Measurements from ENCODE around the gene RC3H2. TPM values are rescaled to one million over a fixed set of nuclear protein-coding genes. Genes with fewer than 3 reads are reported as not detected.

Gene RC3H2
- total RNA-seq, 1 donor from 2014 or later: 56.7 TPM

DNA sequence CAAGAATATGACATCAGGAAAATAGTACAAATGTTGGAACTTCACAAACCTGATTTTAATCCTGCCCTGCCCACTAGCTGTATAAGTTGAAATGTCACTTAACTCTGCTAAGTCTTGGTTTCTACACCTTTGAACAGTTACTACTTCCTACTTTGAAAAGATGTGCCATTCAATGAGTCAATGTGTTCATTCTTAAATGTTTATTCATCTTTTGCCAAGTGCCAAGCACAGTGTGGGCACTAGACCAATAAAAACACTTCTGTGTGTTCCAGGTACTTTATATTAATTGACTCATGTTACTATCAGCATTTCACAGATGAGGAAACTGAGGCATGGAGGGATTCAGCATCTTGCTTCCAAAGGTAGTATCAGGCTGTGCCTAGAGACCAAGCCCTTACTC, 89.6 kb downstream of the RC3H2 start:
- Mint-ChIP-seq H3K9me3 (no peaks in the 10 kb centered on the region), H3K36me3 (peaks cover 12% of the 10 kb centered on the region), H3K4me1 (no peaks in the 10 kb centered on the region), H3K27me3 (ENCODE audit: insufficient read depth, low read depth) (no peaks in the 10 kb centered on the region), H3K27ac (no peak overlapping the region), H3K4me3 (no peak overlapping the region)
- no peak overlapping the region for H3K9ac ChIP-seq
- no peak overlapping the region for H3K27ac ChIP-seq
- TF ChIP-seq, protein P1, sequence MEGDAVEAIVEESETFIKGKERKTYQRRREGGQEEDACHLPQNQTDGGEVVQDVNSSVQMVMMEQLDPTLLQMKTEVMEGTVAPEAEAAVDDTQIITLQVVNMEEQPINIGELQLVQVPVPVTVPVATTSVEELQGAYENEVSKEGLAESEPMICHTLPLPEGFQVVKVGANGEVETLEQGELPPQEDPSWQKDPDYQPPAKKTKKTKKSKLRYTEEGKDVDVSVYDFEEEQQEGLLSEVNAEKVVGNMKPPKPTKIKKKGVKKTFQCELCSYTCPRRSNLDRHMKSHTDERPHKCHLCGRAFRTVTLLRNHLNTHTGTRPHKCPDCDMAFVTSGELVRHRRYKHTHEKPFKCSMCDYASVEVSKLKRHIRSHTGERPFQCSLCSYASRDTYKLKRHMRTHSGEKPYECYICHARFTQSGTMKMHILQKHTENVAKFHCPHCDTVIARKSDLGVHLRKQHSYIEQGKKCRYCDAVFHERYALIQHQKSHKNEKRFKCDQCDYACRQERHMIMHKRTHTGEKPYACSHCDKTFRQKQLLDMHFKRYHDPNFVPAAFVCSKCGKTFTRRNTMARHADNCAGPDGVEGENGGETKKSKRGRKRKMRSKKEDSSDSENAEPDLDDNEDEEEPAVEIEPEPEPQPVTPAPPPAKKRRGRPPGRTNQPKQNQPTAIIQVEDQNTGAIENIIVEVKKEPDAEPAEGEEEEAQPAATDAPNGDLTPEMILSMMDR (IDR thresholded peaks at IDR 0.05): no peak
- TF ChIP-seq EZH2phosphoT487 (IDR thresholded peaks at IDR 0.05): no peak
- no peak for TF ChIP-seq EZH2 (IDR thresholded peaks at IDR 0.05)
- DNase-seq (ENCODE audit: low spot score): no peak
- H3F3A ChIP-seq (ENCODE audit: low read depth): no peaks in the 10 kb centered on the region
- no peak overlapping the region for H3K4me3 ChIP-seq
- no peak overlapping the region for H3K4me2 ChIP-seq
- H2AFZ ChIP-seq (replicated peaks): no peak overlapping the region
- H3K27me3 ChIP-seq: no peaks in the 10 kb centered on the region
- H3K79me2 ChIP-seq (ENCODE audit: low read depth): no peaks in the 10 kb centered on the region
- H3K4me1 ChIP-seq: no peaks in the 10 kb centered on the region
- H3K36me3 ChIP-seq: peaks cover 10% of the 10 kb centered on the region
- no peaks in the 10 kb centered on the region for H3K9me3 ChIP-seq (ENCODE audit: low read depth)
- H4K20me1 ChIP-seq (ENCODE audit: low read depth): peaks cover 7% of the 10 kb centered on the region

DNA sequence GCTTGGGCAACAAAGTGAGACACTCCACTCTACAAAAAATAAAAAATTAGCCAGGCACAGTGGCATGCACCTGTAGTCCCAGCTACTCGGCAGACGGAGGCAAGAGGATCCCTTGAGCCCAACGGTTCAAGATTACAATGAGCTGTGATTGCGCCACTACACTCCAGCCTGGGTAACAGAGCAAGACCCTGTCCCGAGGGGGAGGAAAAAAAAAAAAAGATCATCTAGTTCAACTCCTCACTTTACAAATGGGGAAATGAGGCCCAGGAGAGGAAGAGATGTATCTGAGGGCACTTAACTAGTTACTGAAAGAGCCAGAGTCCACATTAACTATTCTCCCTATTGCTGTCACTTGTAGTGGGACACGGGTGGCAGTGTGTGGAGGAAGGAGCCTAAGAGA, 90.6 kb downstream of the RC3H2 start:
- Histone ChIP-seq H3K4me1 (no peaks in the 10 kb centered on the region), H3F3A (ENCODE audit: low read depth) (no peaks in the 10 kb centered on the region), H2AFZ (replicated peaks) (no peak overlapping the region), H3K9me3 (ENCODE audit: low read depth) (no peaks in the 10 kb centered on the region), H3K79me2 (ENCODE audit: low read depth) (no peaks in the 10 kb centered on the region), H3K4me2 (no peak overlapping the region), H3K4me3 (no peak overlapping the region), H3K27ac (no peak overlapping the region), H3K36me3 (peaks cover 7% of the 10 kb centered on the region), H3K9ac (no peak overlapping the region), H4K20me1 (ENCODE audit: low read depth) (peaks cover 3% of the 10 kb centered on the region), H3K27me3 (no peaks in the 10 kb centered on the region)
- no peak for DNase-seq (ENCODE audit: low spot score)
- Mint-ChIP-seq H3K4me1 (no peaks in the 10 kb centered on the region), H3K4me3 (no peak overlapping the region), H3K27me3 (ENCODE audit: insufficient read depth, low read depth) (no peaks in the 10 kb centered on the region), H3K27ac (no peak overlapping the region), H3K9me3 (no peaks in the 10 kb centered on the region), H3K36me3 (peaks cover 7% of the 10 kb centered on the region)
- TF ChIP-seq, protein P1 (IDR thresholded peaks at IDR 0.05): no peak
- no peak for TF ChIP-seq EZH2 (IDR thresholded peaks at IDR 0.05)
- no peak for TF ChIP-seq EZH2phosphoT487 (IDR thresholded peaks at IDR 0.05)

DNA sequence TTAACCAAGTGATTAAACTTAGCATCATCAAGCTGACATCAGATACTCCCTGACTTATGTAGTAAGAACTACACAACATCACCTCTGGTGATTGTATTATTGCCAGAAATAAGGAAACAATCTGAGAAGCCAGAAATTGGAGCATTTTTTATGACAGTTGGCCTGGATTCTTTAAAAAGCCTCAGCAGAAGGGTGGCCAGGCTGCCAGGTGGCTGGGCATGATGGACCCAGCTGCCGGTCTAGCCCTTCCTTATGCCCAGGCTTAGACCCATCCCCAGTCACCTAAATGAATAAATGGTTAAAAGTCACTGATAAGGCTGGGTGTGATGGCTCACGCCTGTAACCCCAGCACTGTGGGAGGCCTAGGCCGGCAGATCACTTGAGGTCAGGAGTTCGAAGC, 92.4 kb downstream of the RC3H2 start:
- H3K4me3 Mint-ChIP-seq: no peak overlapping the region
- no peak overlapping the region for H3K9ac ChIP-seq
- H3K27me3 ChIP-seq: no peaks in the 10 kb centered on the region
- H4K20me1 ChIP-seq (ENCODE audit: low read depth): no peaks in the 10 kb centered on the region
- peaks cover 2% of the 10 kb centered on the region for H3K27me3 Mint-ChIP-seq (ENCODE audit: insufficient read depth, low read depth)
- no peak overlapping the region for H2AFZ ChIP-seq (replicated peaks)
- H3K4me1 Mint-ChIP-seq: no peaks in the 10 kb centered on the region
- no peaks in the 10 kb centered on the region for H3K9me3 ChIP-seq (ENCODE audit: low read depth)
- H3F3A ChIP-seq (ENCODE audit: low read depth): no peaks in the 10 kb centered on the region
- peak overlapping the region; percentile 46 for H3K27ac Mint-ChIP-seq
- no peak overlapping the region for H3K4me3 ChIP-seq
- TF ChIP-seq, protein P1 (IDR thresholded peaks at IDR 0.05): no peak
- no peak for TF ChIP-seq EZH2phosphoT487 (IDR thresholded peaks at IDR 0.05)
- no peak for TF ChIP-seq EZH2 (IDR thresholded peaks at IDR 0.05)
- DNase-seq (ENCODE audit: low spot score): no peak
- no peaks in the 10 kb centered on the region for H3K9me3 Mint-ChIP-seq
- no peak overlapping the region for H3K4me2 ChIP-seq
- H3K79me2 ChIP-seq (ENCODE audit: low read depth): no peaks in the 10 kb centered on the region
- no peaks in the 10 kb centered on the region for H3K4me1 ChIP-seq
- peaks cover 4% of the 10 kb centered on the region for H3K36me3 Mint-ChIP-seq
- H3K36me3 ChIP-seq: no peaks in the 10 kb centered on the region
- H3K27ac ChIP-seq: no peak overlapping the region
